Psoas muscle (tissue), 8 donors: ENCODE data around the gene ERICH3. TPM values are rescaled to one million over a fixed set of nuclear protein-coding genes. Genes with fewer than 3 reads are reported as not detected.

ENCODE experiments used
- ATAC-seq, 4 donors: fragments of 200-7000 bp; cut with Tn5 transposase; one replicate each; pipeline ENCODE4 v1.9.1; 2020; ENCODE audit warnings: moderate library complexity in 3 of 4, mild to moderate bottlenecking in 2 of 4
- DNase-seq, 2 donors: peaks; one replicate each; pipeline ENCODE4 v3.0.0-alpha.2; 2020
- H3K27ac ChIP-seq: fragments of 200-600 bp; one replicate; pipeline ENCODE4 v1.8.0; 2022
- H3K27me3 ChIP-seq, 3 donors: fragments of 200-600 bp in 1 of 3; one replicate each; pipeline versions ENCODE4 v1.6.1 to v1.8.0; 2013 to 2022; ENCODE audit warnings: low read length in 2 of 3, mild to moderate bottlenecking in 2 of 3, moderate library complexity in 1 of 3; ENCODE audit not compliant: insufficient read depth in 3 of 3
- H3K36me3 ChIP-seq, 2 donors: fragments of 200-600 bp in 1 of 2; one replicate each; pipeline versions ENCODE4 v1.6.1 to v1.8.0; 2013 to 2022; ENCODE audit warnings: low read depth in 1 of 2, mild to moderate bottlenecking in 1 of 2, moderate library complexity in 1 of 2; ENCODE audit not compliant: insufficient read depth in 1 of 2
- H3K4me1 ChIP-seq: fragments of 200-600 bp; one replicate; pipeline ENCODE4 v1.8.0; 2022
- H3K4me3 ChIP-seq: fragments of 200-600 bp; one replicate; pipeline ENCODE4 v1.8.0; 2022; ENCODE audit warnings: mild to moderate bottlenecking
- H3K9me3 ChIP-seq: fragments of 200-600 bp; one replicate; pipeline ENCODE4 v1.8.0; 2022
- CTCF ChIP-seq: fragments of 200-600 bp; IDR thresholded peaks from one replicate; pipeline ENCODE4 v1.8.0; 2022; ENCODE audit warnings: antibody characterized with exemption
- WGBS, 3 donors: extraction: QIAGEN DNeasy Blood & Tissue Kit; methylation state at CpG; one replicate each; pipeline versions ENCODE4 v1.1.6 to v1.1.7; 2013; 5-methylcytosine and 5-hydroxymethylcytosine counted together
- intact Hi-C, 2 donors: fragments of 100-400 bp; cut with DNase I; formaldehyde crosslinking; loops; one replicate each; pipeline versions ENCODE4 v1.11.0 to v1.14.2; 2022
- polyA plus RNA-seq, 3 donors: library from polyadenylated mRNA; stranded (reverse); fragments of 200-250 nt; gene quantifications; one replicate each; pipeline ENCODE4 v1.2.3, GENCODE V29; 2013
- total RNA-seq, 4 donors: library from RNA; stranded (reverse); fragmentation: NEBNext Ultra II Directional in 2 of 4; extraction: Animal tissue kit (Norgen Biotek cat#: 25700) in 2 of 4; gene quantifications; one replicate each; pipeline versions ENCODE4 v1.2.1 to v1.2.4, GENCODE V29; 2021 to 2023
- donor health status: healthy with polysubstance abuse.
- donor health status: DM: no; HTN: no; CAD: no; lungs with moderate emphysema.
- donor health status: Bipolar disorder and iron deficiency.
- donor health status: healthy.
- donor health status: DM: yes; HTN: yes; CAD: no.
- donor health status: DM: no; HTN: no; CAD: no.
- donor health status: DM: no; HTN: no; CAD: no.
- donor health status: DM: yes; HTN: yes; CAD: no.

The ERICH3 gene
- total and polyA plus RNA-seq, 7 donors = 0.04 to 0.12 TPM; not detected in 5

DNA sequence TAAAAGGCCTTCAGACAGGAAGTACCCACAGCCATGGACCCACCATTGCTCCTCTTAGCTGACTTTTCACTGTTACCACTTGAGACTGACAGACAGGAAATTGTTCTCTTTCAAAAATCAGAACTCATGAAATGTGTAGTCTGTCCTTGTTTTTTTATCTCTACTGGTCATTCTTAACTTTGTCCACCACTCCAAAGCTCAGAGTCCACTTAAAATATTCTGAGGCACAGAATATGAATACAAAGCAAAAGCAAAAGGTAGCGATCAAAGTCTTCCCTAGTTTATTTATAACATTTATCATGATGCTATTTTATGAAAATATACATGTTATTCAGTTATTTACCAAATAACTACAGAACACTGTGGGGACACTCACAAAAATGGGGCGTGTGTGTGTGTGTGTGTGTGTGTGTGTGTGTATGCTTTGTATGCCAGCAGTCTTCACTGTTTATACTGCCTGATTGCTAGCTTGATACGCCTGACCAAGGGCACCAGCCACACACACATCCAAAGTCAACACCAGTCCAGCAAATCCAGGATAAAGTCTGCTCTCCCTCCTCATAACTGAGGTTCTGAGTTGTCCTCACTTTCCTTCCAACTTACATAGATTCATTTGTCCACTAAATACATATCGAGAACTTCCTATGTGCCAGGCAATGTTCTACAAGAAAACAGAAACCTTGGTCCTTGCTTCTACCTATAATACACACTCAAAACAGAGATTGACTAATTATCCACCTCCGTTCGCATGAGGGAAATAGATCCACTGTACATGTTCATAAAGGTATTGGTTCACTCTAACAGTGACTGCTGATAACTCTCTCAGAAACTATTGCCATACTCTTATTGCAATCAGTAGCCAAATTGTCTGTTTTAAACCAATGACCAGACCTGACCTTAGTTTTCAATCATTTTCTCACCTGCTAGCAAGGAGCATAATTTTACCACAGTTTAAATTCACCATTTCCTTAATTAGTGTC lies 79.4 kb downstream of the ERICH3 start:
- ATAC-seq (no peak), DNase-seq (no peak)
- Histone ChIP-seq H3K9me3 (no peaks in the 10 kb centered on the region), H3K4me1 (no peaks in the 10 kb centered on the region), H3K27ac (no peak overlapping the region), H3K4me3 (no peak overlapping the region), H3K36me3 (no peaks in the 10 kb centered on the region), H3K27me3 (no peaks in the 10 kb centered on the region)
- WGBS, 3 donors = 80 to 88% (median 86%) methylated on average over 6 of the region's 6 CpGs
- no peak for TF ChIP-seq CTCF
- intact Hi-C loops = no loop called here

DNA sequence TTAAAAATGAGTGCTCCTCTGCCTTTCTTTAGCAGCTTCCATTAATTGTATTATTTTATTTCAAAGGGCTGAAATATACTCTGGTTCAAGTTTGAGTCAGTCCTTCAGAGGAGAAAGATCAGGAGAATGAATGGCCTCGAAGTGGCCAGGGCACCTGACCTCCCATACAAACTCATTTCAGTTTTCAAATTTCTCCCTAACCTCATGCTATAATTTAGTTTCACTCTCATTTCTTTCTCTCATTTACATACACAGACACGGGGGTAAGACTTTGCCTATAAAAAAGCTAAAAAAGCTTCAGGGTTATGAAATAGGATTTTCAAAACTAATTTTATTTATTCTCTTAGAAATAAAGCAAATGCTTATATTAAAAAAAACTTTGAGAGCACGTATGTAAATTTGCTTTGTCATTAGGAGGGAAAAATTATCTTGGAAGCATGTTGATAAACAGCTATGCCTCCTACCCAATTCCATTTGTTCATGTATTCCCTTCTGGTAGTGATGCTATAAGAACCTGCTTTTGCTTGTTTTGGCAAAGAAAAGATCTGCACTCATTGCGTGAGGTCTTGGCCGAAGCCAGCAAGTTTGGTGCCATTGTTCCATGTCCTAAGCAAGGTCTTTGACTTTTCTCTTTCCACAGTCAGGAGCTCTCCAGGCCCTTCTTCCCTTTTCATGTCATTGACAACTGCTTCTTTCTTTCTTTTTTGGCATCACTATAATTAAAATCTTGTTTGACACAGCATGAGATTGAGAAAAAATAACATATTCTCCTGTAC lies 80.8 kb downstream of the ERICH3 start:
- DNase-seq (no peak), ATAC-seq (no peak)
- WGBS, 3 donors = 67 to 78% (median 72%) methylated on average over 5 of the region's 5 CpGs
- H3K9me3 ChIP-seq = no peaks in the 10 kb centered on the region
- no peak for TF ChIP-seq CTCF
- H3K4me1 ChIP-seq = no peaks in the 10 kb centered on the region
- no peaks in the 10 kb centered on the region for H3K36me3 ChIP-seq
- H3K4me3 ChIP-seq = no peak overlapping the region
- H3K27me3 ChIP-seq = no peaks in the 10 kb centered on the region
- H3K27ac ChIP-seq = no peak overlapping the region
- intact Hi-C loops = no loop called here

- 73 to 80% (median 78%) methylated on average over 2 of the region's 2 CpGs for WGBS, 3 donors
- intact Hi-C loops = no loop called here
- TF ChIP-seq CTCF = no peak
Measured at GRCh38 chr1:74591949-74592348, 81.6 kb downstream of the ERICH3 start.

DNA sequence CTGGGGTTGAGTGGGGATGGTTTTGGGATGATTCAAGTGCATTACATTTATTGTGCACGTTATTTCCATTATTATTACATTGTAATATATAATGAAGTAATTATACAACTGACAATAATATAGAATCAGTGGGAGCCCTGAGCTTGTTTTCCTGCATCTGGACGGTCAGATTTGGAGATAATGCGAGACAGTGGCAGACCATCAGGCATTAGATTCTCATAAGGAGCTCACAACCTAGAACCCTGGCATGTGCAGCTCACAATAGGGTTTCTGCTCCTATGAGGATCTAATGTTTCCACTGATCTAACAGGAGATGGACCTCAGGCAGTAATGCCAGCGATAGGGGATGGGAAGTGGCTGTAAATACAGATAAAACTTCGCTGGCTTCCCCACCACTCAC lies 83.3 kb downstream of the ERICH3 start:
- Histone ChIP-seq H3K4me3 (no peak overlapping the region), H3K27ac (no peak overlapping the region), H3K9me3 (no peaks in the 10 kb centered on the region), H3K27me3 (no peaks in the 10 kb centered on the region), H3K36me3 (no peaks in the 10 kb centered on the region), H3K4me1 (no peaks in the 10 kb centered on the region)
- intact Hi-C loops = no loop called here
- no peak for ATAC-seq
- TF ChIP-seq CTCF = no peak
- WGBS, 3 donors = 70 to 79% (median 74%) methylated on average over 5 of the region's 5 CpGs
- no peak for DNase-seq

More at GRCh38 chr1:74591949-74592348, 81.6 kb downstream of the ERICH3 start:
- Histone ChIP-seq H3K9me3 (no peaks in the 10 kb centered on the region), H3K4me3 (no peak overlapping the region), H3K27me3 (no peaks in the 10 kb centered on the region), H3K4me1 (no peaks in the 10 kb centered on the region), H3K36me3 (no peaks in the 10 kb centered on the region), H3K27ac (no peak overlapping the region)
- DNase-seq (no peak), ATAC-seq (no peak)
